Anterior cingulate cortex (tissue), 58 donors: ENCODE data around the gene TIGD3.

Source experiments
- DNase-seq, 58 donors: peaks; one replicate each; lab custom pipeline; 2025; lab: John Stamatoyannopoulos, UW

TIGD3 gene

DNA sequence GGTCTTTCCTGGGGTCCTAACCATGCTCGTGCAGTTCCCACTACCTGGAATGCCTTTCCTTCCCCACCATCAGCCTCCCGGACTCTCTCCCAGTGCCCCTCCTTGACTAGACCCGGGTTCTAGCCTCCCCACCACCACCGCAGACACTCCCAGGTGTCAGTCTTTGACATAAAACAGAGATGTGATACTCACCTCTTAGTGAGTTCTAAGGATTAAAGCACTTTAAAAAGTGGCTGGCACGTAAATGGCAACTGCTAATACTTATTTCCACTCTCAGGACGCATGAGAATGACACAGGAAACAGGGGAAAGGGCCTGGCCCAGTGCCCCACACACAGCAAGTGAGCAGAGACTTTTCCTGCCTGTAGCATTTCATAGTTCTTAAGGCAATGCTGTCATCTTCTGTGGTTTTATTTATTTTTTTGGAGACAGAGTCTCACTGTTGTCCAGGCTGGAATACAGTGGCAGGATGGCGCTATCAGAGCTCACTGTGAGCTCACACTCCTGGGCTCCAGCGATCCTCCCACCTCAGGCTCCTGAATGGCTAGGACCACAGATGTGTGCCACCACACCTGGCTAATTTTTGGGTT is 29.8 kb downstream of the TIGD3 start:
- no peak for DNase-seq

DNA sequence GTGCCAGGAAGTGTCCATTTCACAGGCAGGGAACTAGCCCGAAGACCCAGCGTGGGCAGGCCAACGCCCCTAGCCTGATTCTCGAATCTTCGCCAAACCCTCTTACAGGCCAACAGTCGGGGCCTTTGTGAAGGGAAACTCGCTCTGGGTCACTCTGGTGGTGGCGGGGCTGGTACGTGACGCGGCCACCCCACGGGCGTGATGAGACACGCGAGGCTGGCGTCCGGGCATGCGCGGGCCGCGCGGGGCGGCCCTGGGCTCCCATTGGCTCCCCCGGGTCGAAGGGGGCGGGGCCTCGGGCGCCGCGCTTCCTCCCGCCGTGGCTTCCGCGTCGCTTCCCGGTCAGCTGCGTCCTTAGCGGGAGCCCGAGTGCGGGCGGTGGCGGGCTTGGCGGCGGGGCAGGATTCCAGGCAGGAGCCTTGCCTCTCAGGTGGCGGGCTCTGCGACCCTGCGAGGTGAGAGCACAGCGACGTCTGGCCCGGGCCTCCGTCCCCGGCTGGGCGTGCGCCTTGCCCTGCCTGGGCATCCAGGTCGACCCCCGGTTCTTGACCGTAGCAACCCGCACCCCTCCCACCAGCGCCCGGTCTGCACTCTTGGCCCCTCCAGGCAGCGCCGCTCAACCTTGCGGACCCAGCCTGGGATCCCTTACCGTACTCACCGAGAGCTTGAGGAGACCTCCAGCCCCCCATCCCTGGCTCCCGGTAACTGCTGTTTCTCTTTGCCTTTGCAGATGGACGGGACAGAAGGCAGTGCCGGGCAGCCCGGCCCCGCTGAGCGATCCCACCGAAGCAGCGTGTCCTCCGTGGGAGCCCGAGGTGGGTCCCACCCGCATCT is 32.0 kb downstream of the TIGD3 start, which contains the start of gene FRMD8:
Gene FRMD8 (plus strand): TSS at position 331 of the 834 bp plus-strand sequence. CDS start 400 bp downstream, at position 731.
- peak in 57 of 58 donors; percentile 14 to 97 (median 87) for DNase-seq

DNA sequence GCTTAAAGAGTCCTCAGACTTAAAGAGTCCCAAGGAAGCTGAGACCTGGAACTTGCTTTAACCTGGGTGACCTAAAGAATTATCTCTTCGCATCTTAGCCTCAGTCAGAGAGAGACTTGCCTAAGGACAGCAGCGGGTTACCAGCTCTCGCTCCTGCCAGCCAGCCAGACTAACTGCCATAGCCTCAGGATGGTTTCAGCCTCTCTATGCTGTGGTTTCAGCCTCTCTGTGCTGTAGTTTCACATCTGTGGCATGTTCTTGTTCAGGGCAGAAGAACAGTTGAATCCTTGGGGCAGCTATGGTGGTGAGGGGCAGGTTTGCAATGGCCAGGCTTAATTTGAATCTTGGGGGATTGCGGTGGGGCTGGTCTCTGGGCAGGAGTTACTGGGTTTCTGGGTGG is 34.2 kb downstream of the TIGD3 start:
- DNase-seq, result no peak

DNA sequence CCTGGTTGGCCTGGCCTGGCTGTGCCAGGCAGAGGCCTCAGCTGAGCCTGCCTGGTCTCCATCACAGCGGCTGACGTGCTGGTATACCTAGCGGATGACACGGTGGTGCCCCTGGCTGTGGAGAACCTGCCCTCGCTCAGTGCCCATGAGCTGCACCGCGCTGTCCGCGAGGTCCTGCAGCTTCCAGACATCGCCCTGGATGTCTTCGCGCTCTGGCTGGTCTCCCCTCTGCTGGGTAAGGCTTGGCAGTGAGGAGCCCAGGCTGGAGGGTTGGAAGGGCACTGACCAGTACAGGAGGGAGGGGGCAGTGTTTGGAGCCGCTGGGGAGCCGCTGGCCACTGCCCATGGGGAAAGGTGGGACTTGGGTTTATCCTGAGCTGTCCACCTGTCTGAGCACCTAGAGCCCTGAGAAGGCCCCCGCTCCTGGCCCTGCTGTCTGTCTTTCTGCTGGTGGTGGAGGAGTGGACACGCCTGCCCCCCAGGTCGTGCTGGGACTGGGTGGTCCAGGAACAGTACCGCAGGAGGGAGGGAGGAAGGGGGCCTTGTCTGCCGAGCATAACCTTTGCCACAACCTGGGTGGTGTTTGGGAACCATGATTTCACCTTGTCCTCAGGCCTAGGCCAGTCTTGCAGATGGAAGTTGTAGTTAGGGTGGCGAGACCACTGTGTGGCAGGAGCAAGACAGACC is 34.9 kb downstream of the TIGD3 start:
- DNase-seq, result no peak

DNA sequence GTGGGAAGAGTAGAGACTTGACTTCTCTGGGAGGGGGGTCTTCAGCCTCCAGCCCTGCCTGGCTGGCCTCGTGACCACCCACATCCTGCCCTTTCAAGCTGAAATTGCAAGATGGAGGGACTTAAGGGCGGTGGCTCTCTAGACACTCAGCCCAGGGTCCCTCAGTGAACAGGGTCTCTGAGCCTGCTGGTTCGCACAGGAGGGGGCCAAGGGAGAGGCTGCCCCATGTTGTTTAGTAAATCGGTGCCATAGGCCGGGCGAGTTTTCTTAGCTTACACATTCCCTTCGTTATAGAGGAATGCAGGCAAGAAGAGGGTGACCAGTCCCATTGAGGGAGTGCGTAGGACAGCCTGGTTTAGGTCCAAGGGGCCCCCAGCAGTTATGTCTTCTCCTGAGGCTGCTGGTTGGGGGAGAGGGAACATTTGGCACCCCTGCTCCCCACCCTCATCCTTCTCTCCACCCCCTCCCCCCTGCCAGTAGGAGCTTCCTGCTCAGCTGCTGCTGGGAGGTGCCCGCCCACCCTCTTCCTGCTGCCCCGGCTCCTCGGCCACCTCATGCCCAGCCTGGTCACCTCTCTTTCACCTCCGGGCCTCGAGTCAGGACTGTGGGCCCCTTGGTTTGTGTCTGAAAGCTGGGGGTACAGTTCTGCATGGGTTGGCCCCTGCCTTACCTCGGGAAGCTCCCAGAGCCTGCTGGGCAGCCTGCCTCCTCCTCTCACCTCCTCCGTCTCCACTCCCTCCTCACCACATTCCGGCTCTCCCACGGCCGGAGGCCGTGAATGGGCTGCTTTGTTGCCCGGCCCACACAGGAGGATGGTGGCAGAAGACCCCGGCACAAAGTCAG is 35.8 kb downstream of the TIGD3 start:
- peak in 3 of 58 donors; percentile 7 to 27 (median 10) for DNase-seq

DNA sequence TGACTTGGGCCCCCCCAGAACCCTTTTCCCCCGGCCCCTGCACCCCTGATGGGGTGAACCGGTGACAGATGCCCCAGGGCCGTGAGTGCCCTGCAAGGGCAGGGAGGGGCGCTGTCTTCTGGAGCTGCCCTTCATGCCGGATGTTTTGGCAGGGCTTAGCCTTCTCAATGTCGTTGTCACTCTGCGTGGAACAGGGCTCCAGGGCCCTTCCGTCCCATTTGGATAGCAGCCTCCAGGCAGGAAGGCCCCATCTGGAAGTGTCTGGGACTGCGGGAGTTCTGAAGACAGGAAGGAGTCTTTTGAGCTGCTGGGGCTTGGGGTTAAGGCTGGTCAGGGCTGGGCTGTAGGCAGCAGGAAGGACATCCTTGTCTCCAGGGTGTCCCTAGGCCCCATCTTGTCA is 36.4 kb downstream of the TIGD3 start:
- peak in 1 of 58 donors; percentile 11 for DNase-seq

DNA sequence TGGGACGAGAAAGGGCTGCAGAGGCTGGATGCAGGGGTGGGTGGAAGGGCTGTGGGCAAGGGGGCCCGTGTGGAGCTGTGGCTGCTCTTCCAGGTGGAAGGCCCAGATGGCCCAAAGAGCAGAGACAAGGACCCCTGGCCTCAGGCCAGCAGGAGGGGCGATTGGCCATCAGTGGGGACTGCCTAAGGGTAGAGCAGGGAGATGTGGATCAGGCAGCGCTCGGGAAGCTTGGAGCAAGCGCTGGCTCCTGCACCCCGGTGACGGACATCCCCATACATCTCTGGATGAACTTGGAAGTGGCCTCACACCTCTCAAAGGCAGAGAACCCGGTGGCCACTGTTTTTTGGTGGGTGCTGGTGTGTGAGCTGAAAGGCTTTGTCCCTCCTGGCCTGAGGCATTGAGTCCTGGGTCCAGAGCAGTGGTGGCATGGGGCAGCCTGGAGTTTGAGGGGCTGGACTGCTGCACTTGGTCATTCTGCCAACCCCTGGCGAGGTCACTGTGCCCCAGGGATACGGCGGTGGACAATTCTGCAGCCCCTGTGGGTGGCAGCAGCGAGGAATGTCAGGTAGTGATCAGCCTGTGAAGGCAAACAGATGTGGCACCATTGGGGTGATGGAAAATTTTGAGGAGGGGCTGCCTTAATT is 37.8 kb downstream of the TIGD3 start:
- DNase-seq, result no peak

DNA sequence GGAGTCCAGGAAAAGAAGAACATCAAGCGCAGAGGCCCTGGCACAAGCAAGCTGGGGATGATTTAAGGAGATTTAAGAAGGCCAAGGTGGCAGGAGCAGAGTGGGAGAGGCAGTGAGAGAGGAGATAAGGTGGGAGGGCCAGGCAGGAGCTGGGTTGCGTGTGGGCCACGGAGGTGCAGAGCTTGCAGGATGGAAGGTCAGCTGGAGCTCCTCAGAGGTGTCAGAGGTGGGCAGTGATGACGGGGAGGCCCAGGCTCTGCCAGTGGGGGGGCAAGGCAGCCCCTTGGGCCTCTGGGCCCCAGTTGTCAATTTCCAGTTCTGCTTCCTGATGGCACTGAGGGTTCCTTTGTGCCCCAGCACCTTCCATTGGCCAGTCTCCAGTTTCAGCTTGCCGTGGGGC is 38.3 kb downstream of the TIGD3 start:
- DNase-seq, result no peak

DNA sequence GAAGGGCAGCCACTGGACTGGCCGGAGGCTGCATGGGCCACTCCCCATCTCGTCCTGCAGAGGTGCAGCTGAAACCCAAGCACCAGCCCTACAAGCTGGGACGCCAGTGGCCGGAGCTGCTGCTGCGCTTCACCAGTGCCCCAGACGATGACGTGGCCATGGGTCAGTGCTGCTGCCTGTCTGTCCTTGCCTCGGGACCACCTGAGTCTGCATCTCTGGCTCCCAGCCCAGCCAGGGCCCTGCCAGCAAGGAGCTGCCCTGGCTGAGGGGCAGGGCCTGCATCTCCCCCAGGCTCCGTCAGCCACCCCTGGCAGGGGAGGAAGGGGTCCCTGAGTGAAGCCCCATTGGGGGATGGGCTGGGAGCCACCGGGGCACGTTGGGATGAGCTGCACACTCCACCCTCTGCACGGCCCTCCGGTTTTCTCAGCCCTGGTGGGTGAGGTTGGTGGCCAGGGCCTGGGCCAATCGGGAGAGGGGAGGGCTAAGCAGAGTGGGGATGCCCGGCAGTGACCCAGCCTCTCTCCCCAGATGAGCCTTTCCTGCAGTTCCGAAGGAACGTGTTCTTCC is 39.0 kb downstream of the TIGD3 start:
- no peak for DNase-seq

DNA sequence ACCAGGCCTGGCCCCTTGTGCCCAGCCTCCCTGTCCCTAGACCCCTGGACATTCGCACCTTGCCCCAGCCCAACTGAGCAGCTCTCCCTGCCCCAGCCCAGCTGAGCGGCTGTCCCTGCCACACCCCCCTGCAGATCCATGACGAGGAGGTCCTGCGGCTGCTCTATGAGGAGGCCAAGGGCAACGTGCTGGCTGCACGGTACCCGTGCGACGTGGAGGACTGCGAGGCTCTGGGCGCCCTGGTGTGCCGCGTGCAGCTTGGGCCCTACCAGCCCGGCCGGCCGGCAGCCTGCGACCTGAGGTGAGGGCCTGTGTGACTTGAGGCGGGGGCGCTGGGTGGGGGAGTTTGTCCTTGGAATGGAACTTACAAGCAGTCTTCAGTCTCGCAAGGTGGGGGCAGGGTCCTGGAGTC is 39.6 kb downstream of the TIGD3 start:
- no peak for DNase-seq

DNA sequence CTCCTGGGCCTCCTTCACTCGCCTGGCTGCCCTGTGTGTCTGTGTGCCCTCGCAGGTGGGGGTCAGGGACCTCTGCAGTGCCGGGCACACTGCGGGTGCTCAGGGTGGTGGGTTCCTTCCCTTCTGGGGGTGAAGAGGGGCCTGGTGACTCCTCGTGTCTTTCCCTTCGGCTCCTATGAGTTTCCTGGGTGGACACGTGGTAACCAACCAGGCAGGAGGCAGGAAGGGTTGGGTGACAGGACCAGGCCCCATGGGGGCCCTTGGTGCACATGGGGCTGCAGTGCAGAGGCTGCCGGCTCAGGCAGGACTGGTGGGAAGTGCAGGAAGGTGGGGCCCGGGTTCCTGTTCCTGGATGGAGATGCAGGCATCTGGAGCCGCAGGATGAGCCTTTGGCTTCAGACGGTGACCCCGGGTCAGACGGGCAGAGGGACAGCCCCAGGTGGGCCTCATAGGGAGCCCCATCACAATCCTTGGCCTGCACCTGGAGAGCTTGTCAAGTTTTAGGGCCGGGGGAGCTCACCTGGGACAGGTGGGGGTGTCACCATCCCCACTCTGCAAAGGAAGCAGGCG is 41.5 kb downstream of the TIGD3 start:
- DNase-seq, result no peak

DNA sequence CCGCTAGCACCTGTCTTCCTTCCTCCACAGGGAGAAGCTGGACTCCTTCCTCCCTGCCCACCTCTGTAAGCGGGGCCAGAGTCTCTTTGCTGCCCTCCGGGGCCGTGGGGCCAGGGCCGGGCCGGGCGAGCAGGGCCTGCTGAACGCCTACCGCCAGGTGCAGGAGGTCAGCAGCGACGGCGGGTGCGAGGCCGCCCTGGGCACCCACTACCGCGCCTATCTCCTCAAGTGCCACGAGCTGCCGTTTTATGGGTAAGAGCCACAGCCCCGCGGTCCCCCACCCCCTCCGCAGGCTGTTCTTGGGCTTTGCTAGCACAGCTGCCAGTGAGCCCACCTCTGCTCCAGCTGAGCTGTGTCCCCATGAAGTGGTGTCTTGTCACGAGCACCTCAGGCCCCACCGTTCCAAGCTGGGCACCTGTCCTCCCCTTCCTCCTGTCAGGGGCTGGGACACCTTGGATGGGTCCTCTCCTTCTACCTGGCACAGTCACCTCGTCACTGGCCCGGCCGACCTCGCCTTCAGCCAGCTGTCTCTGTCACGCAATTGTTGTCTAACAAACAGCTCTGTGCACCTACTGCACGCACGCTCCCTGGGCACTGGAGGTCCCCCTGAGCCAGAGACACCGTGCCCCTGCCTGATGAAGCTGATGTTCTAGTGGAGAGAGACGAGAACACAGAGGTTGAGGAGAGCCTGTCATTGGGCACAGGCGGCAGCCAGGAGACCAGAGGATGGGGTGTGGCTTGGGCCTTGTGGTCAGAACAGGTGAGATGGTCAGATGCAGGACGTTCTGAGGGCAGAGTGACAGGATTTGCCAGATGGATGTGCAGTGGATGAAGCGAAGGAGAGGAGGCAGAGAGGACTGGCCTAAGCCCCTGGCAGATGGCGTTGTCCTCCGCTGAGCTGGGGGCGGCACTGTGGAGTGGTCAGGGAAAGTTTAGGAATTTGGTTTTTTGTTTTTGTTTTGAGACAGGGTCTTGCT is 42.5 kb downstream of the TIGD3 start:
- DNase-seq, result no peak

DNA sequence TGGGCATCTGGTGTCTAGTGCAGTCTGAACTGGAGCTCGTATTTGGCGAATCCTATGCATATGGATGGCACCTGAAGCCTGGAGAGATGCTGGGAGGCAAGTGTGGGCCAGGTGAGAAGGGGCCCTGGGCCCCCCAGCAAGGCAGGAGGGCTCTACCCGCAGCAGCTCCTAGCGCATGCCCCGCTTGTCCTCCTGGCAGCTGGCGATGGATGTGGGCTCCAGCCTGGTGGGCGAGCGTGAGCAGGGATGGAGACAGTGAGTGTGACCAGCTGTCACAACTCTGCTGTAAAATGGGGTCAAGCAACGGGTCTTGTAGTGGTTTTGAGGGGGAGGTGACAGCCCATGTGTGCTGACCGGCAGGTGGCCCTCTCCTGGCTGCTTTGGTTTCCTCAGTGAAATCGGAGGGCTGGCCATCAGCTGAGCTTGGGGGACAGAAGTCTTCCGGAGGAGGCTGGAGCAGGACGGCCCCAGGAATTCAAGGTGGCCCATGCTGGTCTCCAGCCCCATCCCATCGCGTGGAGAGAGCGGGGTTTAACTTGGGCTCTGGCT is 43.9 kb downstream of the TIGD3 start:
- peak in 1 of 58 donors; percentile 37 for DNase-seq

DNA sequence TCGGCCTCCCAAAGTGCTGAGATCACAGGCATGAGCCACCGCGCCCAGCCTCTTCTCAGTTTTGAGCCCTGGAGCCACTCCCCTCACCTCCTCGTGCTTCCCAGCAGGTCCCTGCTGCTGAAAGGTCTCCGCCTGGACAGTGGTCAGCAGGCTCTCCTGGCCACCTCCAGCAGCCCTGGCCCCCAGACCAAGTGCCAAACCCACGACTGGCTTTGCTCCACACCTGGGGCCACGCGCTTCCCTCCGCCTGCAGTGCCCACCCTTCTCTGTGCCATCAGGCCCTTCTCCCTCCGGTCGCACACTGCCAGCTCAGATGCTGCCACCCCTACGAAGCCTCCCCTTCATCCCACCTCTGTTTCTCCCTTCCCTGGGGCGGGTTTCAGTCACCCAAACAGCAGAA is 44.7 kb downstream of the TIGD3 start:
- no peak for DNase-seq

DNA sequence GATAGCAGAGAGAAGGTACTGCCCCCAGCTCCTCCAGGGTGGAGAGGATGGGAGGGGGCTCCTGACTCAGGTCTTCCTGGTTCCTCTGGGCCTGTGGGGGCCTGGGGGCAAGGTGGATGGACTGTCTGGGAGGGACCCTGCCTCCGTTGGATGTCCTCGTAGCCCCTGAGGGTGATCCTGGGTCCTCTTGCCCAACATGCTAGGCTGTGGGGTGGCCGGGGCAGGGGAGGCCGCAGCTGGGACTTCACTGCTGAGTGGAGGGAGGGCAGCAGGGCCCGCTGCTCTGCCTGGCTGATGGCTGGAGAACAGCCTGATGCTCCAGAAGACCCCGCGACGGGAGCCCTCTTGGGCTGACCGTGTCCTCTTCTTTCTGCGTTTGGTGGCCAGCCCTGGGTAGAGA is 45.3 kb downstream of the TIGD3 start:
- no peak for DNase-seq

DNA sequence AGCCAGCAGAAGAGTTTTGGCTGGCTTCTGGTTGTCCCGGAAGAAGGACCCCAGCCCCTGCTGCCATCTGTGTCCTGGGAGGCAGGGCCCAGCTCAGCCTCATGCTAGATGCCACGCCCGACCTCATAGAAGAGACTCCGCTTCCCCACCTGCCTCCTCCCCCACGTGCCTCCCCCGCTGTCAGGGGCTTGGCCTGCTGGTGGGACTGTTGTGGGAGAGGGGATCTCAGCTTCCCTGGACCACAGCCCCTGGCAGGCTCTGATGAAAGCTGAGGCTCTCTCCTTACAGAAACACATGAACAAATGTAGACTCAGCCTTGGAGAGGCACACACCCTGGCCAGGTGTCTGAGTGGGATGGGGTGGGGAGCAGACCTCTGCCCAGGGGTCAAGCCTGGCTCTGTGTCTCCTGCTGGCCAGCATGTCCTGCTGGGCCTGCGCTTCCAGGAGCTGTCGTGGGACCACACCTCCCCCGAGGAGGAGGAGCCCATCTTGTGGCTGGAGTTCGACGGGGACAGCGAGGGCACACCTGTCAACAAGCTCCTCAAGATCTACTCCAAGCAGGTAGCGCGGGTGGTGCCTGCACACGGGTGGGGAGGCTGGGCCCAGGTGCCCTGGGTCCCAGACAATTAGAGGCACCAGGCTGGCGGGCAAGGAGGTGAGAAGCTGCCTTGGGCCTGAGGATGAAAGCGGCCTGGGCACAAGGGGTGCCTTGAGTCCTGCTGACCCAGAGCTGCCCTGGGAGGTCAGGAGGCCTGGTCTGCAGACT is 45.9 kb downstream of the TIGD3 start:
- no peak for DNase-seq
